Thyroid gland (tissue), 4 donors: ENCODE measurements around the gene KIF1B. TPM values are rescaled to one million over a fixed set of nuclear protein-coding genes. Genes with fewer than 3 reads are reported as not detected.

Experiments
- DNase-seq, 2 donors: peaks; one replicate each; pipeline ENCODE4 v3.0.0-alpha.2; 2019
- H3K27ac ChIP-seq, 3 donors: fragments of 200-600 bp; sonication (generic); 1 replicate in 2 of 3; 2 replicates in 1 of 3; pipeline ENCODE4 v1.5.1; 2016 to 2019; ENCODE audit warnings: mild to moderate bottlenecking in 1 of 3, moderate library complexity in 1 of 3
- H3K27me3 ChIP-seq: fragments of 200-600 bp; sonication (generic); one replicate; pipeline ENCODE4 v1.5.1; 2019
- H3K36me3 ChIP-seq, 2 donors: fragments of 200-600 bp; sonication (generic); one replicate each; pipeline ENCODE4 v1.5.1; 2016 to 2019
- H3K4me1 ChIP-seq, 2 donors: fragments of 200-600 bp; sonication (generic); one replicate each; pipeline ENCODE4 v1.5.1; 2017 to 2019
- H3K4me3 ChIP-seq, 3 donors: fragments of 200-600 bp; sonication (generic); replicated peaks in 1 of 3; 1 replicate in 2 of 3; 2 replicates in 1 of 3; pipeline ENCODE4 v1.5.1; 2016; ENCODE audit warnings: mild to moderate bottlenecking in 1 of 3
- H3K9me3 ChIP-seq: fragments of 200-600 bp; sonication (generic); one replicate; pipeline ENCODE4 v1.5.1; 2017
- POLR2A ChIP-seq, 2 donors: fragments of 450-650 bp; IDR thresholded peaks; one replicate each; pipeline ENCODE4 v1.6.1; 2017; ENCODE audit warnings: antibody characterized with exemption in 2 of 2, mild to moderate bottlenecking in 2 of 2, moderate library complexity in 1 of 2
- WGBS, 2 donors: methylation state at CpG; one replicate each; pipeline ENCODE4 v1.1.5; 2017; 5-methylcytosine and 5-hydroxymethylcytosine counted together
- intact Hi-C: fragments of 100-400 bp; cut with DNase I; formaldehyde crosslinking; loops from one replicate; pipeline ENCODE4 v1.15.1; 2023
- total RNA-seq, 4 donors: library from RNA; depleted of rRNA; stranded (reverse); fragments of >200 nt; gene quantifications; one replicate each; pipeline ENCODE4 v1.2.3, GENCODE V29; 2016
- TF ChIP-seq, protein P1 (sequence below), 6 experiments: fragments of 200-600 bp in 3 of 6; fragments of 450-650 bp in 3 of 6; sonication (generic) in 3 of 6; IDR thresholded peaks; one replicate each; pipeline ENCODE4 v1.5.1; 2016 to 2019; ENCODE audit warnings: antibody characterized with exemption in 6 of 6, mild to moderate bottlenecking in 2 of 6, inconsistent platforms in 1 of 6, moderate library complexity in 1 of 6

The KIF1B gene
- total RNA-seq, 4 donors from 2014 or later: 51.7 to 70.5 (median 53.5) TPM

- intact Hi-C loops: no loop called here
- Histone ChIP-seq H3K27ac (no peak overlapping the region), H3K4me3 (no peak overlapping the region), H3K27me3 (no peaks in the 10 kb centered on the region), H3K36me3 (peaks cover 19 to 23% of the 10 kb centered on the region in 2 donors), H3K4me1 (no peaks in the 10 kb centered on the region), H3K9me3 (no peaks in the 10 kb centered on the region)
- TF ChIP-seq, protein P1, sequence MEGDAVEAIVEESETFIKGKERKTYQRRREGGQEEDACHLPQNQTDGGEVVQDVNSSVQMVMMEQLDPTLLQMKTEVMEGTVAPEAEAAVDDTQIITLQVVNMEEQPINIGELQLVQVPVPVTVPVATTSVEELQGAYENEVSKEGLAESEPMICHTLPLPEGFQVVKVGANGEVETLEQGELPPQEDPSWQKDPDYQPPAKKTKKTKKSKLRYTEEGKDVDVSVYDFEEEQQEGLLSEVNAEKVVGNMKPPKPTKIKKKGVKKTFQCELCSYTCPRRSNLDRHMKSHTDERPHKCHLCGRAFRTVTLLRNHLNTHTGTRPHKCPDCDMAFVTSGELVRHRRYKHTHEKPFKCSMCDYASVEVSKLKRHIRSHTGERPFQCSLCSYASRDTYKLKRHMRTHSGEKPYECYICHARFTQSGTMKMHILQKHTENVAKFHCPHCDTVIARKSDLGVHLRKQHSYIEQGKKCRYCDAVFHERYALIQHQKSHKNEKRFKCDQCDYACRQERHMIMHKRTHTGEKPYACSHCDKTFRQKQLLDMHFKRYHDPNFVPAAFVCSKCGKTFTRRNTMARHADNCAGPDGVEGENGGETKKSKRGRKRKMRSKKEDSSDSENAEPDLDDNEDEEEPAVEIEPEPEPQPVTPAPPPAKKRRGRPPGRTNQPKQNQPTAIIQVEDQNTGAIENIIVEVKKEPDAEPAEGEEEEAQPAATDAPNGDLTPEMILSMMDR (IDR thresholded peaks at IDR 0.05): no peak
- no peak for TF ChIP-seq POLR2A (IDR thresholded peaks at IDR 0.05)
- 89 to 92% methylated on average over 6 of the region's 6 CpGs for WGBS, 2 donors
- no peak for DNase-seq
Observed at GRCh38 chr1:10324627-10325026, 114.3 kb downstream of the KIF1B start.

DNA sequence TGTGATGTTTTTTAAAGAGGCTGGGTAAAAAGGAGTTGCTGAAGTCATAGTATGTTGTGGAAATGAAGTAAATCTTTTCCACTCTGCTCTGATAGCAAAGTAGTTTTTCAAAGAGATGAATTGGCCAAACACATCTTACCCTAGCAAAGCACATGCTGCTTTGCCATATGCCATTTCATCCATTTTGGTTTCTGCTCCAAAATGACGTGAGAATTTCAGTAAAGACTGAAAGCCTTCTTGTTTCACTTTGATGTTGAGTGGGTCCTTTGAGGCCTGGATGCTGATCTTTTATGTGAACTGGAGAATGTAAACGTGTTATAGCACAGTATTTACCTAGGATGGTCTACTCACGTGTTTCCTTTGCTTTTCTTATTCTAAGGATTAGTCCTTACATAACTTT, 115.2 kb downstream of the KIF1B start:
- WGBS, 2 donors: 84 to 86% methylated on average over 3 of the region's 3 CpGs
- no peak for TF ChIP-seq POLR2A (IDR thresholded peaks at IDR 0.05)
- TF ChIP-seq, protein P1 (IDR thresholded peaks at IDR 0.05): no peak
- no peaks in the 10 kb centered on the region for H3K9me3 ChIP-seq
- intact Hi-C loops: no loop called here
- no peaks in the 10 kb centered on the region for H3K27me3 ChIP-seq
- H3K36me3 ChIP-seq: peaks cover 19 to 23% of the 10 kb centered on the region in 2 donors
- H3K4me3 ChIP-seq: no peak overlapping the region
- no peak overlapping the region for H3K27ac ChIP-seq
- no peaks in the 10 kb centered on the region for H3K4me1 ChIP-seq
- DNase-seq: no peak

- 98 to 99% methylated on average over 11 of the region's 11 CpGs for WGBS, 2 donors
- peaks cover 19 to 23% of the 10 kb centered on the region in 2 donors for H3K36me3 ChIP-seq
- no peak for TF ChIP-seq POLR2A (IDR thresholded peaks at IDR 0.05)
- TF ChIP-seq, protein P1 (IDR thresholded peaks at IDR 0.05): no peak
- intact Hi-C loops: no loop called here
- no peaks in the 10 kb centered on the region for H3K4me1 ChIP-seq
- H3K4me3 ChIP-seq: no peak overlapping the region
- H3K9me3 ChIP-seq: no peaks in the 10 kb centered on the region
- no peak overlapping the region for H3K27ac ChIP-seq
- no peak for DNase-seq
- H3K27me3 ChIP-seq: no peaks in the 10 kb centered on the region
Observed at GRCh38 chr1:10326251-10326650, 115.9 kb downstream of the KIF1B start.

DNA sequence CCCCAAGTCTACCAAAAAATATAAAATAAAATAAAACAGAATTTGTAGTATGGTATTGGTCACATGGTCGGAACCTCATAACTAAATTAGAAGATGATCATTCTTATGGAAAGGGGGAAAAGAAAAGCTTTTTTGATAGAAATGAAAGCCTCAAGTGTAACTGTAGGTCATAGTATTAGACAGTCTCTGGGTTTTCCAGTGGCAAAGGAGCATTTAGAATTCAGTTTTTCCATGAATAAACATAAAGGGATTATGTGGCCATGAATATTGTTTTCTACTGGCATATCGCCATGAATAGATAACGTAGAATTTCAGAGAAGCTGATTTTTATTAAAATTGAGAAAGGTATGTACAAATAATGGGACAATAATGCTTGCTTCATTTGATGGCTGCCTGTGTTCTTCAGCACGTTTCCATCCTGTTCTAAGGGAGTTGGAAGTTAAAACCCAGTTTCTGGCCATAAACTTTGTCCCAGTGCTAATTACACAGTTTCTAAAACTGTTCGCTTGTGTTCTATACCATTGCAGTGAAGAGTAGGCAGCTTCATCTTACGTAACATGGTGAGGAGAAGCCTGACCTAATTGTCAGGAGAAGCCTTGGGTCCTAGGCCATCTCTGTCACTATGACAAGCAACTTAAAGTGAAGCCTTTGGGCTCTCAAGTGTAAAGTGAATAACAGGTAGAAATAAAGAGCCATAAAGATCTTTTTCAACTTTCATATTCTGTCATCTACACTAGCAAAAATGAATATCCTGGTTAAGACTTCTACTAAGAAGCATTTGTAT, 118.0 kb downstream of the KIF1B start:
- H3K27ac ChIP-seq: no peak overlapping the region
- DNase-seq: no peak
- peaks cover 12 to 23% of the 10 kb centered on the region in 2 donors for H3K36me3 ChIP-seq
- H3K27me3 ChIP-seq: no peaks in the 10 kb centered on the region
- no peaks in the 10 kb centered on the region for H3K4me1 ChIP-seq
- no peak for TF ChIP-seq POLR2A (IDR thresholded peaks at IDR 0.05)
- TF ChIP-seq, protein P1 (IDR thresholded peaks at IDR 0.05): no peak
- WGBS, 2 donors: 91 to 95% methylated on average over 6 of the region's 6 CpGs
- no peaks in the 10 kb centered on the region for H3K9me3 ChIP-seq
- no peak overlapping the region for H3K4me3 ChIP-seq
- intact Hi-C loops: no loop called here

DNA sequence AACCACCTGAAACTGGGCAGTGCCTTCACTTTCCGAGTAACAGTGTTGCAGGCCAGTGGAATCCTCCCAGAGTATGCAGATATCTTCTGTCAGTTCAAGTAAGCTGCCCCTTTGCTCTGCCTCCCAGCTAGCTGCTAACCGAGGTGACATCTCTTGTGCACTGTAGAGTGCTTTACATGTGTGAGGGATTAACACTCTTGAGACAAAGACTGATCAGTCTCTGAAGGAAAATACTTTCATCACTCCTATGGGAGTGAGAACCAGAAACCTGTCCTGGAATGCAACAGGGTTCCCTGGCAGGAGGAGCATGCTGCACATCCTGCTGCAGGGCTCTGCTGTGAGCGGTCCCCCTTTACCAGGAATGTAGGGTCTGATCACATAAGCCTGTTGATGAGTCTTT, 127.1 kb downstream of the KIF1B start:
- intact Hi-C loops: loop anchor here (10.0 kb wide), 1 partner anchor 123 kb away; the partner anchor contains the start of gene KIF1B
- DNase-seq: no peak
- no peaks in the 10 kb centered on the region for H3K9me3 ChIP-seq
- no peak overlapping the region for H3K4me3 ChIP-seq
- peaks cover 24 to 43% of the 10 kb centered on the region in 2 donors for H3K36me3 ChIP-seq
- no peaks in the 10 kb centered on the region for H3K27me3 ChIP-seq
- peaks cover 0 to 16% of the 10 kb centered on the region in 2 donors for H3K4me1 ChIP-seq
- no peak overlapping the region for H3K27ac ChIP-seq
- WGBS, 2 donors: 83% methylated on average over 3 of the region's 3 CpGs
- TF ChIP-seq POLR2A (IDR thresholded peaks at IDR 0.05): no peak
- TF ChIP-seq, protein P1 (IDR thresholded peaks at IDR 0.05): no peak
